MM.1S (cell line): Measurements from ENCODE around the gene SC5D.

Source experiments
- DNase-seq: peaks from one replicate; pipeline ENCODE4 v3.0.0-alpha.2; 2015
- H2AFZ ChIP-seq: fragments of 300-600 bp; sonication (generic); 2 replicates; pipeline ENCODE4 v1.6.0; 2016; ENCODE audit warnings: antibody characterized with exemption, low read length
- H3F3A ChIP-seq: fragments of 300-600 bp; sonication (generic); 2 replicates; pipeline ENCODE4 v1.6.1; 2016; ENCODE audit warnings: mild to moderate bottlenecking, antibody characterized with exemption, low read length, moderate library complexity, mixed read lengths; ENCODE audit not compliant: insufficient read depth
- H3K27ac ChIP-seq: fragments of 300-600 bp; sonication (generic); 2 replicates; pipeline ENCODE4 v1.5.1; 2016; ENCODE audit warnings: mild to moderate bottlenecking, low read length
- H3K27me3 ChIP-seq: fragments of 300-600 bp; sonication (generic); replicated peaks from 2 replicates; pipeline ENCODE4 v1.6.0; 2016; ENCODE audit warnings: low read length; ENCODE audit not compliant: insufficient read depth
- H3K36me3 ChIP-seq: fragments of 300-600 bp; sonication (generic); replicated peaks from 2 replicates; pipeline ENCODE4 v1.6.1; 2016; ENCODE audit warnings: mild to moderate bottlenecking, low read length, mixed read lengths; ENCODE audit not compliant: insufficient read depth
- H3K4me1 ChIP-seq: fragments of 300-600 bp; sonication (generic); 2 replicates; pipeline ENCODE4 v1.6.1; 2016; ENCODE audit warnings: low read length, mixed read lengths
- H3K4me2 ChIP-seq: fragments of 300-600 bp; sonication (generic); 2 replicates; pipeline ENCODE4 v1.6.0; 2016; ENCODE audit warnings: low read depth, low read length
- H3K4me3 ChIP-seq: fragments of 300-600 bp; sonication (generic); 2 replicates; pipeline ENCODE4 v1.5.1; 2016; ENCODE audit warnings: low read length, mixed read lengths
- H3K79me2 ChIP-seq: fragments of 300-600 bp; sonication (generic); 2 replicates; pipeline ENCODE4 v1.6.1; 2016; ENCODE audit warnings: mixed run types, low read length, mixed read lengths
- H3K9ac ChIP-seq: fragments of 300-600 bp; sonication (generic); 2 replicates; pipeline ENCODE4 v1.6.1; 2016; ENCODE audit warnings: low read length, mixed read lengths
- H3K9me2 ChIP-seq: fragments of 300-600 bp; sonication (generic); replicated peaks from 2 replicates; pipeline ENCODE4 v1.6.1; 2016; ENCODE audit warnings: mild to moderate bottlenecking, low read length, mixed read lengths; ENCODE audit not compliant: insufficient read depth
- H3K9me3 ChIP-seq: fragments of 300-600 bp; sonication (generic); replicated peaks from 2 replicates; pipeline ENCODE4 v1.6.1; 2016; ENCODE audit warnings: mild to moderate bottlenecking, low read length, mixed read lengths; ENCODE audit not compliant: insufficient read depth
- H4K20me1 ChIP-seq: fragments of 300-600 bp; sonication (generic); 2 replicates; pipeline ENCODE4 v1.6.1; 2016; ENCODE audit warnings: mild to moderate bottlenecking, low read length, moderate library complexity, mixed read lengths; ENCODE audit not compliant: insufficient read depth
- CTCF ChIP-seq: fragments of 300-600 bp; sonication (generic); IDR thresholded peaks from 2 replicates; pipeline ENCODE4 v1.5.1; 2016; ENCODE audit warnings: antibody characterized with exemption, low read length, mixed read lengths
- EZH2 ChIP-seq: fragments of 300-600 bp; sonication (generic); optimal IDR thresholded peaks from 2 replicates; pipeline ENCODE3; 2017; ENCODE audit warnings: low read depth, mild to moderate bottlenecking, antibody characterized with exemption, low read length, mixed read lengths
- EZH2phosphoT487 ChIP-seq: fragments of 300-600 bp; sonication (generic); IDR thresholded peaks from 2 replicates; pipeline ENCODE4 v1.6.1; 2018; ENCODE audit warnings: antibody characterized with exemption, low read length

Gene SC5D

GRCh38 chr11:121298774-121299173, 6.2 kb downstream of the SC5D start:
- H3K4me2 ChIP-seq: no peak overlapping the region
- peaks cover 9% of the 10 kb centered on the region; the same call in 1 of the 2 replicates for H3K79me2 ChIP-seq
- H3K9me2 ChIP-seq: no peaks in the 10 kb centered on the region
- H4K20me1 ChIP-seq: no peaks in the 10 kb centered on the region
- H3K36me3 ChIP-seq: no peaks in the 10 kb centered on the region
- no peaks in the 10 kb centered on the region for H3F3A ChIP-seq
- no peaks in the 10 kb centered on the region for H3K27me3 ChIP-seq
- no peak overlapping the region for H3K4me3 ChIP-seq
- no peak for DNase-seq
- H2AFZ ChIP-seq: no peak overlapping the region
- H3K4me1 ChIP-seq: 0 out of 2 replicates have a peak, but pooled peaks cover under 1% of the 10 kb centered on the region
- H3K9ac ChIP-seq: no peak overlapping the region
- TF ChIP-seq EZH2 (no peak), CTCF (no peak), EZH2phosphoT487 (no peak)
- H3K9me3 ChIP-seq: no peaks in the 10 kb centered on the region
- H3K27ac ChIP-seq: no peak overlapping the region

GRCh38 chr11:121299417-121299816, 6.8 kb downstream of the SC5D start:
- no peaks in the 10 kb centered on the region for H3K9me2 ChIP-seq
- no peaks in the 10 kb centered on the region for H3K9me3 ChIP-seq
- no peaks in the 10 kb centered on the region for H3K27me3 ChIP-seq
- H3K36me3 ChIP-seq: no peaks in the 10 kb centered on the region
- H3K27ac ChIP-seq: no peak overlapping the region
- no peaks in the 10 kb centered on the region for H3K4me1 ChIP-seq
- DNase-seq: no peak
- no peak overlapping the region for H3K4me3 ChIP-seq
- H3K9ac ChIP-seq: no peak overlapping the region
- peaks cover 6% of the 10 kb centered on the region; the same call in 1 of the 2 replicates for H3K79me2 ChIP-seq
- no peaks in the 10 kb centered on the region for H3F3A ChIP-seq
- no peaks in the 10 kb centered on the region for H4K20me1 ChIP-seq
- TF ChIP-seq CTCF: no peak
- no peak for TF ChIP-seq EZH2phosphoT487
- TF ChIP-seq EZH2: no peak
- no peak overlapping the region for H3K4me2 ChIP-seq
- no peak overlapping the region for H2AFZ ChIP-seq

GRCh38 chr11:121300313-121300971, 7.9 kb downstream of the SC5D start:
- Histone ChIP-seq H3K79me2 (0 out of 2 replicates have a peak, but pooled peaks cover 3% of the 10 kb centered on the region), H3K4me2 (no peak overlapping the region), H3K4me3 (no peak overlapping the region), H3K36me3 (no peaks in the 10 kb centered on the region), H3K27me3 (no peaks in the 10 kb centered on the region), H3K4me1 (no peaks in the 10 kb centered on the region), H3K9ac (no peak overlapping the region), H3K27ac (no peak overlapping the region), H4K20me1 (no peaks in the 10 kb centered on the region), H2AFZ (no peak overlapping the region), H3K9me3 (no peaks in the 10 kb centered on the region), H3F3A (no peaks in the 10 kb centered on the region), H3K9me2 (no peaks in the 10 kb centered on the region)
- DNase-seq: no peak
- no peak for TF ChIP-seq CTCF
- no peak for TF ChIP-seq EZH2
- no peak for TF ChIP-seq EZH2phosphoT487
